Effector memory CD4-positive, alpha-beta T cell (primary cell): ENCODE measurements around the gene PCBP3.

Source experiments
- DNase-seq, 3 donors: peaks; one replicate each; pipeline ENCODE4 v3.0.0-alpha.2; 2020
- H3K27ac ChIP-seq: 2 replicates; pipeline ENCODE4 v1.7.0; 2013; ENCODE audit warnings: mild to moderate bottlenecking, low read length, moderate library complexity; ENCODE audit not compliant: insufficient read depth, poor library complexity, severe bottlenecking
- H3K27me3 ChIP-seq: replicated peaks from 2 replicates; pipeline ENCODE4 v1.7.0; 2013; ENCODE audit warnings: mild to moderate bottlenecking, low read length; ENCODE audit not compliant: insufficient read depth, control insufficient read depth, poor library complexity, severe bottlenecking
- H3K36me3 ChIP-seq: 2 replicates; pipeline ENCODE4 v1.7.0; 2013; ENCODE audit warnings: mild to moderate bottlenecking, low read length, moderate library complexity; ENCODE audit not compliant: control insufficient read depth, insufficient read depth
- H3K4me1 ChIP-seq: 2 replicates; pipeline ENCODE4 v1.7.0; 2013; ENCODE audit warnings: low read length, mild to moderate bottlenecking; ENCODE audit not compliant: control insufficient read depth, insufficient read depth, poor library complexity, severe bottlenecking
- H3K4me3 ChIP-seq: 2 replicates; pipeline ENCODE4 v1.7.0; 2013; ENCODE audit warnings: low read length, low read depth, mild to moderate bottlenecking; ENCODE audit not compliant: insufficient read depth, poor library complexity, severe bottlenecking
- H3K9me3 ChIP-seq: 2 replicates; pipeline ENCODE4 v1.7.0; 2013; ENCODE audit warnings: mild to moderate bottlenecking, low read length, moderate library complexity; ENCODE audit not compliant: control insufficient read depth

PCBP3 gene

DNA sequence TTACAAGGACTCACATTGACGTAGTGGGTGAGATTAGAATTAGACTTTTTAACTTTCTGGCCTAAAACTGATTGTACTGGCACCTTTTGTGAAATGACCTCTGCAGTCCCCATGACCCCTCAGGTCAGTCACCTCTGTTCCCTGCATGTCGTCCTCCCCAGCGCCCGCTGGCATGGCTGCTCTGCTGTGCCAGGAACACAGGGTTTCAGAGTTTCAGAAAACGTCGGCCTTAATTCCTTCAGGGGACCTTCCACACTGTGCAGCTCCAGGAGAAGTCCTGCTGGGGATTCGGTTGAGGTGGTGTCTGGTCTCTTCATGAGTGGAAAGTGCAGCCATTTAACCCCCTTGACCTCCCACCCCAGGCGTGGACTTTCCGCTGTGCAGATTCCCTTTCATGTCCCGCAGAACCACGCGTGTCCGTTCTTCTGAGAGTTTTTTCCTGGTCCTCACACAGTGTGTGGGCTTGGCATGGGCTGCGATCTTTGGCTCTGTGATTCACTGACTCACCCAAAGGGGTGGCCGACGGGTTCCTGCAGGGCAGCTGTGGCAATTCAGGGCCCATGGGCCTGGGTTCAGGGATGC is 179.7 kb downstream of the PCBP3 start:
- no peaks in the 10 kb centered on the region for H3K27me3 ChIP-seq
- no peak overlapping the region for H3K4me3 ChIP-seq
- H3K36me3 ChIP-seq, result no peaks in the 10 kb centered on the region
- H3K9me3 ChIP-seq, result no peaks in the 10 kb centered on the region
- no peaks in the 10 kb centered on the region for H3K4me1 ChIP-seq
- DNase-seq, result no peak
- no peak overlapping the region for H3K27ac ChIP-seq

DNA sequence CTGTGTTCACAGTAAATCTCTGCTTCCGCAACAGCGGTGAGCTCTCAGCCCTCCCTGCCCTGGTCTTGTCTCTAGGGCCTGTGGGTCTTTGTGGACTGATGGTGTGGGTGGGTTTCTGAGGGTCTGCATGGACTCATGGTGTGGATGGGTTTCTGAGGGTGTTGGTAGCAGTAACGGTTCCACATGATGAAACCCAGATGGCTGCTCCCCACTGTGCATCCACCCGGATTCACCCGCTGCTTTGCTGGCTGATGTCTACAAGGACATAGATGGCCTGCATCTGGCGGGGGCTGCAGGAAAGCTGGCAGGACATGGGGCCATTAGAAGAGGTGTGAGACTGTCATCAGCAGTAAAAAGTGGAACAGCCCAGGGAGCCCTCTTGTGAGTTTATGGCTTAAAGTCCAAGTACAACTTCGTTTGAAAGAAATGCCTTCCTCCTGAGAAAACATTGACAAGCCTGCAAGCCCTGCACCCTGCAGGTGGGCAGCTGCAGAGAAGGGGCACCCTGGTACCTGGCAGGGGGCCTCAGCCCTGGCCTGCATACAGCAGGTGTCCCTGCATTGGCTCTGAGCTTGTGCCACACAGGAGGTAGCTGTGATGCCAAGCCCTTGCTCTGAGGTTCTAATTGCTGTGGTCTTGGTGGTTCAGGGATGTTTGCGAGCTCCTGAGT is 181.2 kb downstream of the PCBP3 start:
- Histone ChIP-seq H3K4me3 (no peak overlapping the region), H3K4me1 (no peaks in the 10 kb centered on the region), H3K27ac (no peak overlapping the region), H3K27me3 (no peaks in the 10 kb centered on the region), H3K9me3 (no peaks in the 10 kb centered on the region), H3K36me3 (no peaks in the 10 kb centered on the region)
- no peak for DNase-seq

- H3K27ac ChIP-seq, result no peak overlapping the region
- H3K4me3 ChIP-seq, result no peak overlapping the region
- no peaks in the 10 kb centered on the region for H3K27me3 ChIP-seq
- no peak for DNase-seq
- no peaks in the 10 kb centered on the region for H3K4me1 ChIP-seq
- H3K36me3 ChIP-seq, result no peaks in the 10 kb centered on the region
- H3K9me3 ChIP-seq, result no peaks in the 10 kb centered on the region
These were observed 181.7 kb downstream of the PCBP3 start for GRCh38 chr21:45825219-45825618.

DNA sequence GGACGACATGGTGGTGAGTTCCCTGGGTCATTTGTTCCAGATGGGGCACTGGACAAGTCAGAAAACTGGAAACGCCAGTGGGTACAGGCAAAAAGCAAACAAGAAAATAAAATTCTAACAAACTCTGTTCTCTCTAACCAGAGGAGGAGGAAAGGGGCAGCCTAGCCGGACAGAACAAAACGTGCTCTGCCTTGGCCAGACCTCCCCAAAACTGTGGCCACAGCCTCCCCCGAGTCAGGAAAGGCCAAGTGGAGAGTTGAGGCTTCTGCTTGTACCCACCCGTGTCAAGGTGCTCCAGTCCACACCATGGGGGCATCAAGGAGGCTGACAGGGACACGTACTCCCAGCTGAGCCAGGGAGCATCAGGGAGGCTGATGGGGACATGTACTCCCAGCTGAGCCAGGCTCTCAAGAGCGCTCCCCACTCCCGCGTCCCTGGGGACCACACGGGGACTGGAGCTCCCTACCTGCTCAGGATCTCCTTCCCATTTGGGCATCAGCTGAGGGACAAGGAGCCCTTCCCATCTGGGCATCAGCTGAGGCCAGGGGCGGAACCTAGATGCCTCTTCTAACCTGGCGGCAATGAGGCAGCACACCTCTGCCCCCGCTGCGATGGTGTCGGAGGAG is 183.3 kb downstream of the PCBP3 start:
- H3K27ac ChIP-seq, result no peak overlapping the region
- no peak overlapping the region for H3K4me3 ChIP-seq
- H3K27me3 ChIP-seq, result no peaks in the 10 kb centered on the region
- H3K36me3 ChIP-seq, result no peaks in the 10 kb centered on the region
- no peak for DNase-seq
- H3K4me1 ChIP-seq, result no peaks in the 10 kb centered on the region
- no peaks in the 10 kb centered on the region for H3K9me3 ChIP-seq

DNA sequence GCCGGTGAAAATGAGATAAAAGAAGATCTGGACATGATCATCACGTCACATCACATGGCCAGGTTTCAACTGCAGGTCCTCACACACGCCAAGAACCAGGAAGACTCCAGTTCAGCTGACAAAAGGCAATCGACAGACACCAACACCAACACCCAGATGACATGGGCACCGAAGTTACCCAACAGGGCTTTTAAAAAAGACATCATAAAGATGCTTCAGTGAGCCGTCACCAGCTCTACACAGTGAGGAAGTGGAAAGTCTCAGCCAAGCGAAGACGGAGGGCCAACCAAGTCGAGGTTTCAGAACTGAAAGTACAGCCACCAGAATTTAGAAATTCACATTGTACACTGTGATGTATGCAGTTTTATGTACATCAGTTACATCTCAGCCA is 183.8 kb downstream of the PCBP3 start:
- no peaks in the 10 kb centered on the region for H3K36me3 ChIP-seq
- H3K9me3 ChIP-seq, result no peaks in the 10 kb centered on the region
- no peak for DNase-seq
- H3K27ac ChIP-seq, result no peak overlapping the region
- H3K27me3 ChIP-seq, result no peaks in the 10 kb centered on the region
- H3K4me1 ChIP-seq, result no peaks in the 10 kb centered on the region
- H3K4me3 ChIP-seq, result no peak overlapping the region

- no peaks in the 10 kb centered on the region for H3K9me3 ChIP-seq
- H3K4me1 ChIP-seq, result no peaks in the 10 kb centered on the region
- no peak for DNase-seq
- no peak overlapping the region for H3K4me3 ChIP-seq
- H3K36me3 ChIP-seq, result no peaks in the 10 kb centered on the region
- H3K27ac ChIP-seq, result no peak overlapping the region
- no peaks in the 10 kb centered on the region for H3K27me3 ChIP-seq
These were observed 184.5 kb downstream of the PCBP3 start for GRCh38 chr21:45827881-45828579.

GRCh38 chr21:45828580-45829570 is 185.3 kb downstream of the PCBP3 start:
- DNase-seq, result no peak
- Histone ChIP-seq H3K4me3 (no peak overlapping the region), H3K36me3 (no peaks in the 10 kb centered on the region), H3K9me3 (no peaks in the 10 kb centered on the region), H3K4me1 (no peaks in the 10 kb centered on the region), H3K27me3 (no peaks in the 10 kb centered on the region), H3K27ac (no peak overlapping the region)

DNA sequence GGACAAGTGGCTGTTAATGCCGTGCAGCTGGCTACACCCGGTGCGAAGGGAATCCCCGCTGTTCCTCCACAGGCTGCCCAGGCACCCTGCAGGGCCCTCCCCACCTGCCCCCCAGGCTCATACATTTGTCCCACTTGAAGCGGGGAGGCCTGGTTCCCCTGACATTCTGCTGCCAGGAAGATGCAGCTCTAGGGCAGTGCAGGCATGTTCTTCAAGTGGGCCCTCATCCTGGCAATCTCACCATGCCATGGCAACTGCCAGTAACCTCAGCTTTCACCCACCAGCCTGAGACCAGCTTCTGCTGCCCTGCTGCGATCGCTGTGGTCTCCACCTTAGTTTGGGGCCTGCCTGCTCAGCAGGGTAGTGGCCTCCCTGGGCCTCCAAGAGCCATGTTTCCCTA is 186.1 kb downstream of the PCBP3 start:
- Histone ChIP-seq H3K4me1 (no peaks in the 10 kb centered on the region), H3K27me3 (no peaks in the 10 kb centered on the region), H3K4me3 (no peak overlapping the region), H3K9me3 (no peaks in the 10 kb centered on the region), H3K27ac (no peak overlapping the region), H3K36me3 (no peaks in the 10 kb centered on the region)
- DNase-seq, result no peak

- no peak for DNase-seq
- no peaks in the 10 kb centered on the region for H3K27me3 ChIP-seq
- H3K9me3 ChIP-seq, result no peaks in the 10 kb centered on the region
- H3K4me3 ChIP-seq, result no peak overlapping the region
- H3K4me1 ChIP-seq, result no peaks in the 10 kb centered on the region
- H3K36me3 ChIP-seq, result no peaks in the 10 kb centered on the region
- no peak overlapping the region for H3K27ac ChIP-seq
These were observed 186.7 kb downstream of the PCBP3 start for GRCh38 chr21:45830221-45830640.
